ENCODE results near the gene PLA2G2C.
"Not testable (repeated sequence)": the region's sequence is repeated elsewhere in the genome, so short reads cannot be mapped to it uniquely, and the experiment has no call there.

The PLA2G2C gene, protein sequence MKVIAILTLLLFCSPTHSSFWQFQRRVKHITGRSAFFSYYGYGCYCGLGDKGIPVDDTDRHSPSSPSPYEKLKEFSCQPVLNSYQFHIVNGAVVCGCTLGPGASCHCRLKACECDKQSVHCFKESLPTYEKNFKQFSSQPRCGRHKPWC

GRCh38 chr1:20185834-20186782 lies at the start of gene PLA2G2C, which contains the start of gene UBXN10:
Gene PLA2G2C, minus strand, starts transcription at chr1:20186518. Its CDS starts 9,155 bp downstream, at chr1:20177363.
Gene UBXN10, plus strand, starts transcription at chr1:20186096. Its CDS starts 4,466 bp downstream, at chr1:20190562.
- DNase-seq (ENCODE audit: extremely low read depth in 1 of 2, low read depth in 1 of 2), result no peak

GRCh38 chr1:20234788-20235535 lies 48.6 kb upstream of the PLA2G2C start:
- no peak for DNase-seq (ENCODE audit: extremely low read depth in 1 of 2, low read depth in 1 of 2)

- DNase-seq (ENCODE audit: extremely low read depth in 1 of 2, low read depth in 1 of 2), result no peak
These were observed 47.5 kb upstream of the PLA2G2C start for GRCh38 chr1:20233866-20234265.

- no peak for DNase-seq (ENCODE audit: extremely low read depth in 1 of 2, low read depth in 1 of 2)
These were observed 47.1 kb upstream of the PLA2G2C start for GRCh38 chr1:20233394-20233793.

DNA sequence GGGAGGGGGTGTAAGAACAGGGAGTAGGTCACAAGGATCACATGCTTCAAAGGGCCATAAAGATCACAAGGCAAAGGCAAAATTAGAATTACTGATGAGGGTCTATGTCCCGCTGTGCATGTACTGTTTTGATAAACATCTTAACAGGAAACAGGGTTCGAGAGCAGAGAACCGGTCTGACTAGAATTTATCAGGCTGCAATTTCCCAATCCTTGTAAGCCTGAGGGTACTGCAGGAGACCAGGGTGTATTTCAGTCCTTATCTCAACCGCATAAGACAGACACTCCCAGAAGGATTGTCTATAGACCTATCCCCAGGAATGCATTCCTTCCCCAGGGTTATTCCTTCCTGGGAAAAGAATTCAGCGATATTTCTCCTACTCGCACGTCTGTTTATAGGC lies 46.2 kb upstream of the PLA2G2C start:
- DNase-seq (ENCODE audit: extremely low read depth in 1 of 2, low read depth in 1 of 2), result not testable (repeated sequence)

- DNase-seq (ENCODE audit: extremely low read depth in 1 of 2, low read depth in 1 of 2), result no peak
These were observed 42.9 kb upstream of the PLA2G2C start for GRCh38 chr1:20229171-20229570.

DNA sequence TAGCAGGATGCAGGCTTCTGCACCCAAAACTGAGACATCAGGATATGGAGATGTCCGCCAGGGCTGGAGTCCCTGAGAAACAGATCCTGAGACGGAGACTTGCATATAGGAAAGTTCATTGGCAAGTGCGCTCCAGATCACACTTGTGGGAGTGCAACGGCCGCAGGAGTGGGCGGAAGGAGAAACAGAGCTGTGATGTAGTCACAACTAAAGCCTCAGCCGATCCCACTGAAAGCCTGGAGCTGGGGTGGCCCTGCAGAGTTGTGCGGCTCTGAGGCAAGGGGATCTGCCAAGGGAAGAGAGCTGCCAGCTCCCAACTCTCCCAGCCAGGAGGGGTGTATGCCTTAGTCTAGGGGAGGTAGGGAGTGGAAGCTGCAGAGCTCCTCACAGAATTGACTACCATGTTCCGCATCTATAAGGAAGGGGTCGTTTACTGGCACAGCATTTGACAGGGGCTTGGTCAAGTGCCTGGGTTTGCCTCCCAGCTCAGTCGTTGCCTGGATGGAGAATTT lies 42.1 kb upstream of the PLA2G2C start:
- DNase-seq (ENCODE audit: extremely low read depth in 1 of 2, low read depth in 1 of 2), result no peak

- no peak for DNase-seq (ENCODE audit: extremely low read depth in 1 of 2, low read depth in 1 of 2)
These were observed 41.4 kb upstream of the PLA2G2C start for GRCh38 chr1:20227704-20228103.

- DNase-seq (ENCODE audit: extremely low read depth in 1 of 2, low read depth in 1 of 2), result no peak
These were observed 38.2 kb upstream of the PLA2G2C start for GRCh38 chr1:20224546-20224945.

- DNase-seq (ENCODE audit: extremely low read depth in 1 of 2, low read depth in 1 of 2), result no peak
These were observed 37.5 kb upstream of the PLA2G2C start for GRCh38 chr1:20223551-20224419.

DNA sequence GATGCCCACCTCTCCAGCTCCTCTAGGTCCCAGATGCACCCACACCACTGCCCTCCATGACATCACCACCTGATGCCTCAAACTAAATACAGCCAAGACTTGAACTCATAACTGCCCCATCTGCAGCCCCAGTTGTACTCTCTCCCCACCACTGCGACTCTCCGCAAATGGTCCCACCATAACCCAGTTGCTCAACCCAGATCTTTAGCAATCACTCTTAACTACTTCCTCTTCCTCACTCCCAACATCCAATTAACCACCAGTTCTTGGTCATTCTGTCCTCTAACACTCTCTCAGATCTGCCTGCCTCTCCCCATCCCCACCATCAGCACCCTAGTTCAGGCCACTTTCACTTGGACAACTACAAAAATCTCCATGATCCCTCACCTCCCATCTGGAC lies 36.8 kb upstream of the PLA2G2C start:
- no peak for DNase-seq (ENCODE audit: extremely low read depth in 1 of 2, low read depth in 1 of 2)

DNA sequence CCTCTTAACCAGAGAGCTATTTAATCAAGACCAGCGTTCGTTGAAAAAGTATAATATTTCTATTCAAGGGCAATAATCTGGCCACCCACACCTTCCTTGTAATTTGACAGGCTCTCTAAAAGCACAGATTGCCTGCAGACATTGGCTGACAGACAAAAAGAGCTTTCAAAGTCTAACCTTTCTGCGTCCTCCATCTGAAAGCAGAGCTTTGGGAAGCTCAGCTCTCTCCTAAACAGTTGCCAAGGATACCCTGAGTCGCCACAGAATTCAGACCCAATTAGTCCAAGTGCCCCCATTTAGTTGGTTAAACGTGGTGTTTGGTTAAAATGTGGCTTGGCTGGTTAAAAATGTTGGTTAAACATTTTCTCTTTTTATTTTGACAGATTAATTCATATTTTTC lies 33.7 kb upstream of the PLA2G2C start:
- DNase-seq (ENCODE audit: extremely low read depth in 1 of 2, low read depth in 1 of 2), result no peak

- DNase-seq (ENCODE audit: extremely low read depth in 1 of 2, low read depth in 1 of 2), result not testable (repeated sequence)
These were observed 32.7 kb upstream of the PLA2G2C start for GRCh38 chr1:20219053-20219452.

GRCh38 chr1:20216574-20216973 lies 30.3 kb upstream of the PLA2G2C start:
- no peak for DNase-seq (ENCODE audit: extremely low read depth in 1 of 2, low read depth in 1 of 2)

- DNase-seq (ENCODE audit: extremely low read depth in 1 of 2, low read depth in 1 of 2), result no peak
These were observed 29.4 kb upstream of the PLA2G2C start for GRCh38 chr1:20215716-20216115.

DNA sequence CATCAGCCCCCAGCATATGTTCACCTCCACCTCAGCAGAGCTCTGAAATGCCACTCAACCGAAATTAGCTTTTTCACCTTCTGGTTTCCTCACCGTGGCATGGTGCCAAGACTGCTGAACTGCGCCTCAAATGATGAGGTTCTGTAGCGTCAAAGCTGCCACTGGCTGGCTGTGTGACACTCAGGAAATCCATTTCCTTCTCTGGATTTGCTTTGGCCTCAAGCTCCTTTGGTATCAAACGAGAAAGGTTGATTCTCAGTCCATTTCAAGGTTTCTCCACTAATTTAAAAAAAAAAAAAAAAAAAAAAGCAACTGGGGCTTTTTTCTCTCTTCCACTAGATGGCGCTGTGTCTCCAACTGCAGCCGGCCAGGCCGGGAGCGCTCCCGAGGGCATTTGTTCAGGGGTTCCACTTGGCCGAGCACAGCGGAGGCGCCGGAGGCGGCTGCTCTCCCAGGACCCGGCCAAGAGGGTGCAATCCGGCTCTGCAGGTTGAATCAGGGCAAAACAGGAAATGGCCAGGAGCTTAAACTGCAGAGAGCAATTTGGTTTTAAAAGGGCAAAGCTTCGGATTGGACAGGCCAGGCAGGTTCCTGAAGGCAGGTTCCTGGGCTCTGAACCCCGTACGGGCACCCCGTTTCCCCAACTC lies 26.5 kb upstream of the PLA2G2C start:
- peak in 1 of 2 donors; percentile 35 for DNase-seq (ENCODE audit: extremely low read depth in 1 of 2, low read depth in 1 of 2)

DNA sequence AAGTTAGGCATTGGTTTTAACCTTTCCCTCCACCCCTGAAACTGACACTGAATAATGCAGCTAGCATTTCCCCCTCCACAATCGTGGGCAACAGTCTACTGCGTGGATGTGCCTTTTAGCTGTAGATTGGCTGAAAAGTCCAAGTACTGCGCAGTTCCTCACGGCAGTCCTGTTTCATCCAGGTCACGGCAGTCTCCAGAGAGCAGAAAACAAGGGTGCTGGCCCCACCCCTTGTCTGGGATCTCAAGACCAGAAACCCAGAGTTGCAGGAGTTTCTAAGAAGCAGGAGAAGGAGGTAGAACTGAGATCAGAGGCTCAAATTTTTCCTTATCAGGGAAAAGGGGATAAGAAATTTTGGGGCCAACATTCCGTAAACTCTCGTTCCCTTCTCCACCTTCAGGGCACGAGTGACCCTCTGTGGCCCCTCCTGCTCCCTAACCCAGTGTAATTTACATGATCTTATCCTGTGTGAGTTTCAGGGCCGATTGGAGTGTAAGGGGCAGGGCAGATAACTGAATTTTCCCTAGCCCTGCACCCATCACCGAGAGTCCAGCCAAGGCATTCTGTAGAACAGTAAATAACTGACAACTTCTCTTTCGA lies 25.9 kb upstream of the PLA2G2C start:
- DNase-seq (ENCODE audit: extremely low read depth in 1 of 2, low read depth in 1 of 2), result no peak

DNA sequence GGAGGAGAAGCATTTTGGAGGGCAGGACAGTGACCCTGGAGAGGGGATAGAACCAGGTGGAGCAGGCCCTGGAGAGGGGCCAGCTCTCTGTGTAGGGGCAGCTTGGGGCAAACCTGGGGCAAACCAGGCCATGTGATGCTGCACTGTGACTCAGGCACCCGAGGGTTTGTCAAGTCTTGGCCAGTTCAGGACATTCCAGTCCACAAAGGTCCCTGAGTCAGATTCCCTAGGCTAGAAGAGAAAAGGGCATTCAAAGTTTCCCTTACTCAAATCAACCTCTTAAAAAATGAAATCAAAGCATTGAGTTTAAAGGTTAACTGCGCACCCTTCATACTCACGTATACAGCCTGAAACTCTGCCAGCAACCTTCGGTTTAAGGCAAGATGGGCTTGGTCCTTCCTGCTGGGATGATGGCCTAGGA lies 25.2 kb upstream of the PLA2G2C start:
- no peak for DNase-seq (ENCODE audit: extremely low read depth in 1 of 2, low read depth in 1 of 2)

DNA sequence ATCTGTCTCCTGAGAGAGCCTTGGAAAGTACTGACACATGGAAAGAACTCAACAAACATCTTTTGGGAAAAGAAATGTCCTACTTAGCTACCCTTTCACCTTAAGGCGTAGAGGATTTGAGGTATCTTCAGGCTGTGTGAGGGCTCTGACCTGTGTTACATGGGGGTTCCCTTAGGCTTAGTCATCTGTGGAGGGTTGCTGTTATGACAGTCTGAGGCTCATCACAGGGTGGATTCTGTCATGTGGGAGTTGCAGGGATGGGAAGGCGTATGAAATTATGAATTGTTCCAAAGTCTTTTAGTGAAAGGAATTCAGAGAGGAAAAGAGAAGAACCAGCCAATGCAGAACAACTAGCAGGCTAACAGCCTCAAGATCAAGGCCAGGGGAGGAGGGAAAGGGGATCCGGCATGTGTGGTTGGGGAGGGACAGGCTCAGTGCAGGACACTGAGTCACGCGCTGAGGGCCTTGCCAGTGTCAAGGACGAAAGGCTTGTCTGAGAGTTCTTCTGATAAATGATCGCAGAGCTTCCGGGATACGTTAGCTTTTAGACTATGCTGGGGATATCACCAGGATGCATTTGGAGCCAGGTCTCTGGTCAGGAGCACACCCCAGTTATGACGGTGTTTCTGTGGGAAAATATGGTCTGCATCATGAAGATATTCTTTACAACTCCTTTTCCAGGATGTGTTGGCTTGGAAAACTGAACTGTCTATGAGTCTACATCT lies 24.6 kb upstream of the PLA2G2C start:
- no peak for DNase-seq (ENCODE audit: extremely low read depth in 1 of 2, low read depth in 1 of 2)
